ENCODE measurements around the gene KCNS1. TPM values are rescaled to one million over a fixed set of nuclear protein-coding genes. Genes with fewer than 3 reads are reported as not detected.

KCNS1 gene
- total RNA-seq, 2 donors from 2014 or later, result 0.33 to 0.39 TPM

- DNase-seq (ENCODE audit: low spot score), result no peak
- no peak overlapping the region for H3K4me3 ChIP-seq
- H3K4me1 ChIP-seq, result no peaks in the 10 kb centered on the region
- H3K36me3 ChIP-seq, result no peaks in the 10 kb centered on the region
- H3K27ac ChIP-seq, result no peak overlapping the region
- no peaks in the 10 kb centered on the region for H3K27me3 ChIP-seq
- no peaks in the 10 kb centered on the region for H3K9me3 ChIP-seq
- TF ChIP-seq CTCF (IDR thresholded peaks at IDR 0.05), result no peak
These were observed 36.0 kb upstream of the KCNS1 start for GRCh38 chr20:45136911-45137310.

- H3K27me3 ChIP-seq, result no peaks in the 10 kb centered on the region
- TF ChIP-seq CTCF (IDR thresholded peaks at IDR 0.05), result no peak
- no peak overlapping the region for H3K27ac ChIP-seq
- no peaks in the 10 kb centered on the region for H3K36me3 ChIP-seq
- H3K4me3 ChIP-seq, result no peak overlapping the region
- H3K4me1 ChIP-seq, result no peaks in the 10 kb centered on the region
- no peaks in the 10 kb centered on the region for H3K9me3 ChIP-seq
- DNase-seq (ENCODE audit: low spot score), result no peak
These were observed 27.2 kb upstream of the KCNS1 start for GRCh38 chr20:45128099-45128498.

- Histone ChIP-seq H3K27ac (no peak within 1 kb of the TSS), H3K36me3 (no peaks in the 10 kb centered on the region), H3K9me3 (no peaks in the 10 kb centered on the region), H3K4me1 (no peaks in the 10 kb centered on the region), H3K4me3 (no peak within 1 kb of the TSS), H3K27me3 (no peaks in the 10 kb centered on the region)
- DNase-seq (ENCODE audit: low spot score), result no peak
- no peak for TF ChIP-seq CTCF (IDR thresholded peaks at IDR 0.05)
These were observed 23.4 kb upstream of the KCNS1 start, which contains the start of gene WFDC12 for GRCh38 chr20:45124365-45124764. WFDC12 (minus strand) TSS chr20:45124465; CDS start chr20:45124447, 18 bp downstream.

- H3K4me3 ChIP-seq, result no peak overlapping the region
- no peak for DNase-seq (ENCODE audit: low spot score)
- no peaks in the 10 kb centered on the region for H3K36me3 ChIP-seq
- no peaks in the 10 kb centered on the region for H3K9me3 ChIP-seq
- no peaks in the 10 kb centered on the region for H3K4me1 ChIP-seq
- H3K27ac ChIP-seq, result no peak overlapping the region
- TF ChIP-seq CTCF (IDR thresholded peaks at IDR 0.05), result no peak
- no peaks in the 10 kb centered on the region for H3K27me3 ChIP-seq
These were observed 20.5 kb upstream of the KCNS1 start for GRCh38 chr20:45121388-45121787.

- DNase-seq (ENCODE audit: low spot score), result no peak
- Histone ChIP-seq H3K4me1 (no peaks in the 10 kb centered on the region), H3K36me3 (no peaks in the 10 kb centered on the region), H3K27me3 (no peaks in the 10 kb centered on the region), H3K27ac (no peak overlapping the region), H3K4me3 (no peak overlapping the region), H3K9me3 (no peaks in the 10 kb centered on the region)
- no peak for TF ChIP-seq CTCF (IDR thresholded peaks at IDR 0.05)
These were observed 18.8 kb upstream of the KCNS1 start for GRCh38 chr20:45119556-45120266.

- Histone ChIP-seq H3K4me3 (no peak overlapping the region), H3K27me3 (no peaks in the 10 kb centered on the region), H3K4me1 (no peaks in the 10 kb centered on the region), H3K27ac (no peak overlapping the region), H3K36me3 (no peaks in the 10 kb centered on the region), H3K9me3 (no peaks in the 10 kb centered on the region)
- TF ChIP-seq CTCF (IDR thresholded peaks at IDR 0.05), result no peak
- DNase-seq (ENCODE audit: low spot score), result no peak
These were observed 17.1 kb upstream of the KCNS1 start for GRCh38 chr20:45118028-45118427.
